ENCODE measurements around the gene NR2F1-AS1. TPM values are rescaled to one million over a fixed set of nuclear protein-coding genes. Genes with fewer than 3 reads are reported as not detected.
"Not testable (repeated sequence)": the region's sequence is repeated elsewhere in the genome, so short reads cannot be mapped to it uniquely, and the experiment has no call there.

The NR2F1-AS1 gene
- total and polyA plus RNA-seq, 2 of the 4 experiments (the other 2 are of a cell fraction), result 12.5 to 12.8 TPM

DNA sequence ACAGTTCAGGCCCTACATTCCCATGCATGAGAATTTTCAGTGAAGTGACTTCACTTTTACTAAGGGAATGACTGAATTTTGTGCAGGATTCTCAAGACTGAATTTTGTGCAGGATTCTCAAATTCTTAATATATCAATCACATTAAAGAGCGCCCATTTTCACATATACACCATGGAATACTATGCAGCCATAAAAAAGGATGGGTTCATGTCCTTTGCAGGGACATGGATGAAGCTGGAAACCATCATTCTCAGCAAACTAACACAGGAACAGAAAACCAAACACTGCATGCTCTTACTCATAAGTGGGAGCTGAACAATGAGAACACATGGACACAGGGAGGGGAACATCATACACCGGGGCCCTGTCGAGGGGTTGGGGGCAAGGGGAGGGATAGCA is 31.4 kb downstream of the NR2F1-AS1 start:
- H3K4me3 ChIP-seq (ENCODE audit: insufficient read depth, low read depth, low read length); H4K5ac ChIP-seq (ENCODE audit: low read depth, low read length); H2BK5ac ChIP-seq (ENCODE audit: low read depth, low read length, poor library complexity, severe bottlenecking); H2AK9ac ChIP-seq (replicated peaks; ENCODE audit: low read depth, low read length, poor library complexity); DNase-seq; H3K79me1 ChIP-seq (ENCODE audit: low read depth in 1 of 2, low read length in 2 of 2); POLR2A ChIA-PET (ENCODE audit: unreplicated experiment); BruUV-seq (replicated peaks); H3K9me3 ChIP-seq (ENCODE audit: control insufficient read depth, insufficient read depth, low read length); H3K4me2 ChIP-seq (ENCODE audit: low read depth, low read length); CTCF ChIA-PET; dilution Hi-C loops (cut with HindIII; ENCODE audit: low sequenced_read_pairs, unreplicated experiment); H2BK120ac ChIP-seq (ENCODE audit: low read depth, low read length); H3K4me1 ChIP-seq (ENCODE audit: control insufficient read depth, insufficient read depth, low read length); intact Hi-C loops (cut with micrococcal nuclease); H3K14ac ChIP-seq (replicated peaks; ENCODE audit: low read depth, low read length); H3K56ac ChIP-seq (ENCODE audit: extremely low read depth, insufficient read depth, low read length); H3K18ac ChIP-seq (ENCODE audit: low read depth, low read length); H2AFZ ChIP-seq (replicated peaks; ENCODE audit: low read length, poor library complexity); H2BK20ac ChIP-seq (ENCODE audit: low read depth, low read length); H2AK5ac ChIP-seq (ENCODE audit: low read depth, low read length); H3K9me1 ChIP-seq (ENCODE audit: insufficient read depth, low read length); H3K27ac ChIP-seq (ENCODE audit: insufficient read depth, low read length); H3K27me3 ChIP-seq (ENCODE audit: control insufficient read depth, insufficient read depth, low read length); H2BK15ac ChIP-seq (ENCODE audit: low read depth, low read length); in situ Hi-C loops (cut with MboI; ENCODE audit: low sequenced_read_pairs); H4K20me1 ChIP-seq (ENCODE audit: insufficient read depth, low read length); H4K91ac ChIP-seq (ENCODE audit: insufficient read depth, low read depth, low read length); H4K8ac ChIP-seq (ENCODE audit: low read depth in 2 of 2, low read length in 2 of 2); ATAC-seq (ENCODE audit: low read depth); H3K9ac ChIP-seq (ENCODE audit: low read depth, low read length); H3K23ac ChIP-seq (ENCODE audit: low read depth, low read length); H3K4ac ChIP-seq (ENCODE audit: low read depth, low read length): not testable (repeated sequence)
- no CpG with 5 or more reads among the region's 3 CpGs for WGBS, 2 experiments (ENCODE audit: extremely low coverage in 2 of 2, insufficient read length in 1 of 2)
- H3K36me3 ChIP-seq (ENCODE audit: control insufficient read depth, insufficient read depth, low read length), result peaks cover 10% of the 10 kb centered on the region

All from IMR-90 (cell line).